HG02852 (cell line): ENCODE data around the gene SHISAL1.

Experiments used
- ATAC-seq: cut with Tn5 transposase; IDR thresholded peaks from one replicate; pipeline ENCODE4 v1.9.1; 2021; ENCODE audit warnings: mild to moderate bottlenecking, moderate library complexity; ENCODE audit not compliant: unreplicated experiment

Gene SHISAL1

GRCh38 chr22:44266796-44267760, 45.7 kb downstream of the SHISAL1 start:
- ATAC-seq, result no peak

- no peak for ATAC-seq
These were observed 49.2 kb downstream of the SHISAL1 start for GRCh38 chr22:44263547-44263946.

- no peak for ATAC-seq
These were observed 50.7 kb downstream of the SHISAL1 start for GRCh38 chr22:44261861-44262595.

DNA sequence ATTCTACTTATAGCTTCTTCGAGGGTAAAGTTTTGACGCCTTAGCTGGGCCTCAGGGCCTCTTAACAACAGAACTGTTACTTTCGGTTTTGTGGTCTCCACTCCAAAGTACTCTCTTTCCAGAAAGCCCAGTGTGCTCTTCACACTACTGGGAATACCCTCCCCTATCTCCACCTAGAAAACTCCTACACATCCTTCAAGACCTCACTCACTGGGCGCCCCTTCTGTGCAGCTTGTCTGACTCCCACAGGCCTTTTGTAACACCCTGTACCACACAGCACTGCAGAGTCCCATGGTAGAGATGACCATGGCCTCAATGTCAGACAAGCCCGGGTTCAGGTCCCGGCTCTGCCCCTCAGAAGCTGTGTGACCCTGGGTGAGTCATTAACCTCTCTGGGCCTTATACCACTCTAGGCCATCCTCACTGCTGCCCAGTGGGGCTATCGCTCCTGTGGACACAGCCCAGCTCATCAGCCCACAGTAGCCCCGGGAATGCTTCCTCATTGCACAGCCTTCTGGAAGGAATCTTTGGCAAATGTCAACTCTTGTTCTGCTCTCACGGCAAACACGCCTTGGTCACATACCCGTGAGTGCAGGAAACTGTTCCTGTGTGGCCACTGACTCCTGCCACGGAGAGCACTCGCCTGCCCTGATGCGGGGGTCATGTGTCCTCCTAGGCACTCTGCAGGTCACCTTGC, 51.4 kb downstream of the SHISAL1 start:
- no peak for ATAC-seq

DNA sequence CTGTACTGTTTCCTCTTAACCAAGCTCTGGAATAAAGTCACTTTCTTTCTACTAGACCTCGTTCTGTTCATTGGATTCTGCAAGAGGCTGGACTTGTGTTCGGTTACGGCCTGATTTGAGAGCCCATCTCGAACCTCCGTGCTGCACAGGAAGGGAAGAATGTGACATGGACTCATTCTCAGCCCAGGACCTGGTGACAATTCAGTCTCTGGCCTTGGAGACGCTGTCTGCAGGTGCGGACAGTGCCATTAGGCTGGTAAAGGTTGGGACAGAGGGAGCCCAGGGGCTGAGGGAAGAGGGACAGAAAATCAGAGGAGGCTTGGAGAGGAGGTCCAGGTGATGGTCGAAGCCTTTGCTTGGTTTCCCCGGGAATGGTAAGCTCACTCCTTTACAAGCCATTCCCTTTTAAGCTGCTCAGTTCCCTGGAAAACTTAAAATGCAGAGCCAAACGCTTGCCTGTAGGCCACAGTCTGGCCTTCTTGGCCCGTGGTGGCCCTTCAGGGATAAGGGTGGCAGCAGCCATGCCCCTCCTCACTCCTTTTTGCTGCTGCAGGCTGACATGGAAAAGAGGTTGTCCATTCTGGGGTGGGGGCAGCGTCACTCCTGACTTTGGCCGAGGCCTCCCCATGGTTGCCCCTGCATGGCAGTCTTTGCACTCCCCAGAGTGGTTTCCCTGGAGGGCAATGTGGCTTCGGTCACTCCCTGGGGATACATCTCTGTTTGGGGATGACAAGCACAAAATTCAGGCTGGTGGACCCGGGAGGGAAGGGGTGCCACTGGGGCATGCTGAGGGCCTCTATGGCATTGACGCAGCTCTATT, 52.3 kb downstream of the SHISAL1 start:
- no peak for ATAC-seq

- ATAC-seq, result no peak
These were observed 53.2 kb downstream of the SHISAL1 start for GRCh38 chr22:44259366-44260215.

GRCh38 chr22:44256556-44257485, 55.9 kb downstream of the SHISAL1 start:
- no peak for ATAC-seq

DNA sequence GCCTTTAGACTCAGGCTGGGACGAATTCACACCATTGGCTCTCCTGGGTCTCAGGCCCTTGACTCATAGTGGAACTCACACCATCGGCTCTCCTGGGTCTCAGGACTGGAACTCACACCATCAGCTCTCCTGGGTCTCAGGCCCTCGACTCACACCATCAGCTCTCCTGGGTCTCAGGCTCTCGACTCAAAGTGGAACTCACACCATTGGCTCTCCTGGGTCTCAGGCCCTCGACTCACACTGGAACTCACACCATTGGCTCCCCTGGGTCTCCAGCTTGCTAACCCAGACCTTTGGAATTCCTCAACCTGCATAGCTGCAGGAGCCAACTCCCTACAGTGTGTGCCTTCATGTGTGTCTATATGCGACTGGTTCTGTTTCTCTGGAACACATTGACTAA, 56.7 kb downstream of the SHISAL1 start:
- no peak for ATAC-seq

GRCh38 chr22:44254811-44255210, 57.9 kb downstream of the SHISAL1 start:
- no peak for ATAC-seq

GRCh38 chr22:44249376-44250147, 63.2 kb downstream of the SHISAL1 start:
- ATAC-seq, result no peak

DNA sequence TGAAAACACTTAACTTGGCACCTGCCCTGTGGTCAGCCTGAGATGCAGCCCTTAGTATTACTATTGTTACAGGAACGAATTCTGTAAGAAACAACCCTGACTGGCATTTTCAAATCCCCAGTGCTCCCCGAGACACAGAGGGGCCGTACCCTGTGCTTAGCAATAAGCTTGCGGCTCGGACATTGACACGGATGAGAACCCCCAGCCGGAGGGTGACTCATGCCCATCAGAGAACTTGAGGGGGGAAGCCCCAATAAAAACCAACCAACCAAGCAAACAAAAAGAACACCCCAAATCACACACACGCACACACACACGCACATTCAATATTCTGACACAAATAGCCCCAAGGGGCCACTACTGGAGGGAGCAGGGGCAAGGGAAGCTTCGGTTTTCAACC, 63.8 kb downstream of the SHISAL1 start:
- no peak for ATAC-seq

DNA sequence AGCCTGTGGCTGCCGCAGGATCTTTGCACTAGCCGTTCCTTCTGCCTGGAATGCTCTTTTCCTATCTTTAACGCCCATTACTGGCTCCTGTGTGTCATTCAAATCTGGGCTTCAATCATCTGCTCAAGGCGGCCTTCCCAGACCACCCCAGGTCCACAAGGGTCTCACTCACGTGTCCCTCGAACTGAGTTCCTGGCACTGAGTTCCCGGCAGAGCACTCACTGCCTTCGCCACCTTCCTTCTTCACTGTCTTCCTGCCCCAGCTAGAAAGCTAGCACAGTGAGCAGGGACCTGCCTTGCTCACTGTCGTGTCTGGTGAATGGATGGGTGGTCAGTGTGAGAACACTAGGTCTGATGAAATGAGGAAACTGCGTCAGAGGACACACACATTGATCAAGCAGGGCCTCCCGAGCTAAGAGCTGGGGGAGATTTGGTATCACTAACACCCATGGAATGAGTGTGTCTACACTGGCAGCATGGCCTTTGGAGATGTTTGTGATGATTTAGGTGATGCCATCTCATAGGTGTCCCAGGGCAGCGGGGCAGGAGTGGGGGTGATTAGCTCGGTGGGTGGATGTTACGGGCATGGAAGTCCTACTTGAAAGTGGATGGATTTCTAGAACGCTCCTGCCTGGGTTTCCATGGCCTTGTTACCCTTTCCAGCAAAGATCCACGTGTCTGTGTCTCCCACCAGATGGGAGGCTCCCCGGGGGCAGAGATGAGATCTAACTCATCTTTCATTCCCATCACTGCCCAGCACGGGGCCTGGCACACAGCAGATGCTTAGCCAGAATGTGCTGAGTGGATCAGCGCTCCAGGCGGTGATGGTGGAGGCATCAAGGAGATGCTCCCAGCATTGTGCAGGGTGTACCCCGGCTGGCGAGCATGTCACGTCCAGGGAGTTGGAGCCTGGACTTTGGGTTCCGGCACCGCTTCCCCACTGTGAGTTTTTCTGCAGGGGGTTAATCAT, 64.5 kb downstream of the SHISAL1 start:
- ATAC-seq, result no peak

GRCh38 chr22:44247346-44247745, 65.4 kb downstream of the SHISAL1 start:
- no peak for ATAC-seq

DNA sequence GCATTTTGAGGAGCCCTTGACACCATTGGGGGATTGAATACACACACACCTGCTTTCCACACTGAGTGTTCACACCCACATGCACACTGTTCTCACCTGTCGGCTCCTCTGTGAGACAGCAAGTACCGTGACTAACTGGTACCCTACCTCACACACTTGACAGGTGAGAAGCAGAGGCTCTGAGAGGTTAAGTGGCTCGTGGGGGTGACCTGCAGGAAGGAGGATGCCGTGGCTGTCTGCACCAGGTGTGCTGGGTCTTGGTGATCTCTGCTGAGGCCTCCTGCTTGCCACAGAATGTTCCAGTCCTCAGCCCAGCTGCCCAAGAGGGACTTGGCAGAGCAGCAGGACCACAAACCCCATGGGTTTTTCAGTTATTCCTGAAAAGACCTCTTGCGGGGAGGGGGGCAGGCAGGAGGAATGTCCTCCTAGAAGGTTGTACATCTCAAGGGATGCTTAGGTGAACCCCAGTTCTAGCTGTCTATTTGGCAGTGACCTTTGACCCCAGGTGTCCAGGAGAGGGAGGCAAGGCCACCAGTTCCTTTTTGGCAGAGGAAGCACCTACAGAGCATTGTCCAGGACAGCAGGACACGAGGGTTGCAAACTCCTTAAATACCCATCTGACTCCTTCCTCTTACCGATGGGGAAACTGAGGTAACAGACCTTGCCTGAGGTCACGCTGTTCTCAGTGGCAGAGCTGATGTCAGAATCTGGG, 66.0 kb downstream of the SHISAL1 start:
- no peak for ATAC-seq

- ATAC-seq, result no peak
These were observed 66.9 kb downstream of the SHISAL1 start for GRCh38 chr22:44245867-44246266.

- ATAC-seq, result no peak
These were observed 67.3 kb downstream of the SHISAL1 start for GRCh38 chr22:44245438-44245837.
